ENCODE data around the gene PROSER1.

Gene PROSER1

DNA sequence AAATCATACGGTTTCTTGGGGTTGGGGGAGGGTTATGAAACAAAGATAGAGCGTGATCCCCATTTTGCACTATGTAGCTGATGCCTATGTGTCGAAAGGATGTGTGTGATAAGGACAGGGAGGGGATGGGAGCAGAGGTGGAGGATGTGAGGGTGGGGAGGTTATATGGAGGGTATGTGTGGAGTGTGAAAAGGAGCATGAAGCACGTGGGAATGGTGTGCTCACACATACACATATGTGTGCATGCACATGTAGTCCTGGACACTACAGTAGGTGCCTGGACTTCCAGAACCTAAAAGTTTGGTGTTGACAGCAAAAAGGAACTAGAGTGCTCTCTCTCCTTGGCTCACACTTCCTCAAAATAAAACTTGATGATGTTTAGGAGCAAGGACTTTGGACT is 72.6 kb downstream of the PROSER1 start:
- H3K4me3 ChIP-seq (ENCODE audit: low read depth, low read length), result no peak overlapping the region
- DNase-seq (ENCODE audit: low read depth), result no peak
- TF ChIP-seq, protein P1, sequence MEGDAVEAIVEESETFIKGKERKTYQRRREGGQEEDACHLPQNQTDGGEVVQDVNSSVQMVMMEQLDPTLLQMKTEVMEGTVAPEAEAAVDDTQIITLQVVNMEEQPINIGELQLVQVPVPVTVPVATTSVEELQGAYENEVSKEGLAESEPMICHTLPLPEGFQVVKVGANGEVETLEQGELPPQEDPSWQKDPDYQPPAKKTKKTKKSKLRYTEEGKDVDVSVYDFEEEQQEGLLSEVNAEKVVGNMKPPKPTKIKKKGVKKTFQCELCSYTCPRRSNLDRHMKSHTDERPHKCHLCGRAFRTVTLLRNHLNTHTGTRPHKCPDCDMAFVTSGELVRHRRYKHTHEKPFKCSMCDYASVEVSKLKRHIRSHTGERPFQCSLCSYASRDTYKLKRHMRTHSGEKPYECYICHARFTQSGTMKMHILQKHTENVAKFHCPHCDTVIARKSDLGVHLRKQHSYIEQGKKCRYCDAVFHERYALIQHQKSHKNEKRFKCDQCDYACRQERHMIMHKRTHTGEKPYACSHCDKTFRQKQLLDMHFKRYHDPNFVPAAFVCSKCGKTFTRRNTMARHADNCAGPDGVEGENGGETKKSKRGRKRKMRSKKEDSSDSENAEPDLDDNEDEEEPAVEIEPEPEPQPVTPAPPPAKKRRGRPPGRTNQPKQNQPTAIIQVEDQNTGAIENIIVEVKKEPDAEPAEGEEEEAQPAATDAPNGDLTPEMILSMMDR (IDR thresholded peaks at IDR 0.05; ENCODE audit: low read depth, low read length, missing control alignments), result no peak

DNA sequence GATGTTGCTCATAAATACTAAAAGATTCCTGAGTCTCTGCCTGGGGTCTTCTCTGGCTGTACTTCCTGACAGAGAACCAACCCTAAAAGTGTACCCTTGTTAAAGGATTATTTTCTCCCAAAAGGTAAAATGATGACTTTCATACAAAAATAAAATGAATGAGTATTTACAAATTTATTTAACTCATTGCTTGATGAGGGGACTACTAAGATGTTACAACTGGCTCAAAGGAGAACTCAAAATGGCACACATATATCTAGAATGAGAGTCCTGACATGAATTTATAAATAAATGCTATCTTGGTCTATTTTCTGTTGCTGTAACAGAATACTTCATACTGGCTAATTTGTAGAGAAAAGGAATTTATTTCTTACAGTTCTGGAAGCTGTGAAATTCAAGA is 77.7 kb downstream of the PROSER1 start:
- TF ChIP-seq, protein P1 (IDR thresholded peaks at IDR 0.05; ENCODE audit: low read depth, low read length, missing control alignments), result no peak
- no peak overlapping the region for H3K4me3 ChIP-seq (ENCODE audit: low read depth, low read length)
- DNase-seq (ENCODE audit: low read depth), result no peak
